Natural killer cell (primary cell): ENCODE results near the gene ELMO1. TPM values are rescaled to one million over a fixed set of nuclear protein-coding genes. Genes with fewer than 3 reads are reported as not detected.

Experiments
- ATAC-seq, 3 donors: fragments of 150-1000 bp in 2 of 3; fragments of 200-7000 bp in 1 of 3; cut with Tn5 transposase; 1 replicate in 1 of 3; 2 replicates in 2 of 3; pipeline ENCODE4 v1.10.0; 2021; ENCODE audit warnings: mild to moderate bottlenecking in 2 of 3, moderate library complexity in 2 of 3
- DNase-seq, 2 donors: peaks; one replicate each; pipeline versions ENCODE4 v3.0.0 to v3.0.0-alpha.2; 2013 to 2021; ENCODE audit warnings: mixed read lengths in 1 of 2
- H3K27ac ChIP-seq: one replicate; pipeline ENCODE4 v1.5.1; 2013; ENCODE audit warnings: mild to moderate bottlenecking, low read length
- H3K27me3 ChIP-seq: one replicate; pipeline ENCODE4 v1.6.1; 2013; ENCODE audit warnings: low read length; ENCODE audit not compliant: control insufficient read depth, insufficient read depth
- H3K36me3 ChIP-seq: one replicate; pipeline ENCODE4 v1.6.1; 2013; ENCODE audit warnings: low read length; ENCODE audit not compliant: control insufficient read depth, insufficient read depth
- H3K4me1 ChIP-seq: one replicate; pipeline ENCODE4 v1.6.1; 2013; ENCODE audit warnings: low read length; ENCODE audit not compliant: control insufficient read depth, insufficient read depth
- H3K4me3 ChIP-seq: one replicate; pipeline ENCODE4 v1.5.1; 2013; ENCODE audit warnings: low read length
- H3K9me3 ChIP-seq: one replicate; pipeline ENCODE4 v1.6.1; 2013; ENCODE audit warnings: low read length; ENCODE audit not compliant: control insufficient read depth, insufficient read depth
- H3K27ac Mint-ChIP-seq, 2 donors: one replicate each; pipeline ENCODE4 v1.8.0; 2022; ENCODE audit warnings: mild to moderate bottlenecking in 2 of 2, mixed read lengths in 2 of 2, moderate library complexity in 1 of 2
- H3K27me3 Mint-ChIP-seq, 2 donors: one replicate each; pipeline ENCODE4 v1.8.0; 2022; ENCODE audit warnings: low read depth in 2 of 2, mixed read lengths in 2 of 2
- H3K36me3 Mint-ChIP-seq: one replicate; pipeline ENCODE4 v1.8.0; 2022; ENCODE audit warnings: mixed read lengths
- H3K4me1 Mint-ChIP-seq, 2 donors: one replicate each; pipeline ENCODE4 v1.8.0; 2022; ENCODE audit warnings: mixed read lengths in 2 of 2
- H3K4me3 Mint-ChIP-seq: one replicate; pipeline ENCODE4 v1.8.0; 2022; ENCODE audit warnings: mild to moderate bottlenecking, moderate library complexity, mixed read lengths
- H3K9me3 Mint-ChIP-seq, 2 donors: one replicate each; pipeline ENCODE4 v1.8.0; 2022; ENCODE audit warnings: mixed read lengths in 2 of 2
- WGBS: methylation state at CpG from one replicate; pipeline ENCODE4 v1.1.7; 2013; ENCODE audit warnings: missing lambda C conversion rate; ENCODE audit not compliant: insufficient coverage; 5-methylcytosine and 5-hydroxymethylcytosine counted together
- intact Hi-C: fragments of 100-400 bp; cut with micrococcal nuclease; formaldehyde crosslinking; loops from one replicate; pipeline ENCODE4 v1.14.2; 2022
- total RNA-seq, 4 donors: library from RNA; stranded (reverse); fragments of 120-200 nt in 1 of 4; gene quantifications; one replicate each; pipeline versions ENCODE4 v1.2.3 to v1.2.4, GENCODE V29; 2013 to 2022
- TF ChIP-seq, protein P1 (sequence below): fragments of 200-600 bp; IDR thresholded peaks from one replicate; pipeline ENCODE4 v1.8.0; 2022; ENCODE audit warnings: antibody characterized with exemption

ELMO1 gene
- total RNA-seq, 3 donors from 2014 or later (not counting 1 experiment from before 2014, with no cell fraction given) = 127 to 147 (median 130) TPM

DNA sequence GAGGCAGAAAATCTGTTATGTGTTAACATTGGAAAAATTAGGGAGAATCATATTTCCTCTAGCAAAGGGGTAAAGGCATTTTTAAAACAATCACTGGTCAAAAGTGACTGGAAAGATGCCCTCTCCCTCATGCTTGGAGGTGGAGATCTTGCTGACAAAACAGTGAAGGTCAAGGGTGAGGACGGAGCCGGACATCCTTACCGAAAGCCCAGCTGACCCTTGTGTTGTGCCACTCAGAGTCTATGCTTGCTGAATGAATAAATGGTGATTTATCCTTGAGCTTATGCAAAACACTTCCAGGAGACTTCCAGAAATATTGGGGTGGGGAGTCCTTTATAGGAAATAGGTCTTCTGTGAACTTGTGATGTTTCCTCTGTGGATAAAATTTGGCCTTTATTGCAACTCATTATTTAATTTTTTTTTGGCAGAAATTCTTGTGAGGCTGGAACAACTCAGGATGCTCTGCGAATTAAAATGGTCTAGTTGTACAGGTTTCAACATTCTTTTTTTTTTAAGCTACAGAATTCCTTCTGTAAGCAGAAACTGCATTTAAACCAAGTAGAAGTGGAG lies 28.3 kb upstream of the ELMO1 start:
- intact Hi-C loops = no loop called here
- Histone ChIP-seq H3K9me3 (no peaks in the 10 kb centered on the region), H3K27ac (no peak overlapping the region), H3K4me3 (no peak overlapping the region), H3K4me1 (no peaks in the 10 kb centered on the region), H3K27me3 (peaks cover 7% of the 10 kb centered on the region), H3K36me3 (no peaks in the 10 kb centered on the region)
- 99% methylated on average over 4 of the region's 4 CpGs for WGBS
- no peak overlapping the region for H3K4me3 Mint-ChIP-seq
- TF ChIP-seq, protein P1, sequence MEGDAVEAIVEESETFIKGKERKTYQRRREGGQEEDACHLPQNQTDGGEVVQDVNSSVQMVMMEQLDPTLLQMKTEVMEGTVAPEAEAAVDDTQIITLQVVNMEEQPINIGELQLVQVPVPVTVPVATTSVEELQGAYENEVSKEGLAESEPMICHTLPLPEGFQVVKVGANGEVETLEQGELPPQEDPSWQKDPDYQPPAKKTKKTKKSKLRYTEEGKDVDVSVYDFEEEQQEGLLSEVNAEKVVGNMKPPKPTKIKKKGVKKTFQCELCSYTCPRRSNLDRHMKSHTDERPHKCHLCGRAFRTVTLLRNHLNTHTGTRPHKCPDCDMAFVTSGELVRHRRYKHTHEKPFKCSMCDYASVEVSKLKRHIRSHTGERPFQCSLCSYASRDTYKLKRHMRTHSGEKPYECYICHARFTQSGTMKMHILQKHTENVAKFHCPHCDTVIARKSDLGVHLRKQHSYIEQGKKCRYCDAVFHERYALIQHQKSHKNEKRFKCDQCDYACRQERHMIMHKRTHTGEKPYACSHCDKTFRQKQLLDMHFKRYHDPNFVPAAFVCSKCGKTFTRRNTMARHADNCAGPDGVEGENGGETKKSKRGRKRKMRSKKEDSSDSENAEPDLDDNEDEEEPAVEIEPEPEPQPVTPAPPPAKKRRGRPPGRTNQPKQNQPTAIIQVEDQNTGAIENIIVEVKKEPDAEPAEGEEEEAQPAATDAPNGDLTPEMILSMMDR = no peak
- no peaks in the 10 kb centered on the region for H3K4me1 Mint-ChIP-seq
- no peak for DNase-seq
- H3K27me3 Mint-ChIP-seq = peaks cover 27 to 70% of the 10 kb centered on the region in 2 donors
- no peak overlapping the region for H3K27ac Mint-ChIP-seq
- H3K9me3 Mint-ChIP-seq = no peaks in the 10 kb centered on the region
- no peak for ATAC-seq
- H3K36me3 Mint-ChIP-seq = no peaks in the 10 kb centered on the region

DNA sequence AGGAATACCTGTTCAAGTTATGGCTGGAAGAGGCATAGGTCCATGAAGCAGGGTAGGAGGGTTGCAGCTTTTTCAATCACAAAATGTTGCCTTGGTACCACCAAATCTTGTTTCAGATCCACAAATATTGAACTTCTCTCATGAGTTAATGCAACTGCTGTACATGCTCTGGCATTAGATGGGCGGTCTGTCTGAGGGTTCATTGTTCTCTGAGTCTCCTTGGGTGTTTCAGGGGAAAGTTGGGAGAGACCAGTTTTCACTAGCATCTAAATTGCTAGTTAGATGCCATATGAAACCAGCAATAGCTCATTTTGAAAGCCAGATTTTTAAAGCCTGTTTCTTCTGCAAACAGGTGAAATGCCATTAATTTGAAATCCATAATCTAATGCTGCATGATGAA lies 27.8 kb upstream of the ELMO1 start:
- peaks cover 7% of the 10 kb centered on the region for H3K27me3 ChIP-seq
- WGBS = 80% methylated on average over 1 of the region's 1 CpG
- intact Hi-C loops = no loop called here
- DNase-seq (no peak), ATAC-seq (no peak)
- Mint-ChIP-seq H3K27me3 (peaks cover 25 to 64% of the 10 kb centered on the region in 2 donors), H3K9me3 (no peaks in the 10 kb centered on the region), H3K4me1 (no peaks in the 10 kb centered on the region), H3K4me3 (no peak overlapping the region), H3K36me3 (no peaks in the 10 kb centered on the region), H3K27ac (no peak overlapping the region)
- TF ChIP-seq, protein P1 = no peak
- no peak overlapping the region for H3K27ac ChIP-seq
- H3K36me3 ChIP-seq = no peaks in the 10 kb centered on the region
- H3K4me3 ChIP-seq = no peak overlapping the region
- H3K4me1 ChIP-seq = no peaks in the 10 kb centered on the region
- no peaks in the 10 kb centered on the region for H3K9me3 ChIP-seq

DNA sequence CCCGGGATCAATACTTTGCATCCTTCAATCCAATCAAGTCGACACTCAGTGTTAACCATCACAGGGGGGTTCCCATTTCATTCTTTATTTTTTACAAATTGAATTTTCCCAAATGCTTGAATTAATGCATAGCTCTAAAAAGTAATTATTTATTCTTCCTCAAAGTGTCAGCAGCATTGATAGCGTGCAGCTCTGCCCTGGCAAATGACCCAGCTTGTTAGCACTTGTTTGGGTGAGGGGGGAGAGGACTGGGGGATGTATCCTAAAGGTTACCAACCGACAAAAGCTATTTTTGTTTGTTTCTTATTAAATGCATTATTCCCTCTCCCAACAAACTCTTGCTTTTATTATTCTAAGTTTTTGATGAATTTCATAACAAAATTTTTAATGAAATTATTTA lies 27.0 kb upstream of the ELMO1 start:
- Mint-ChIP-seq H3K36me3 (no peaks in the 10 kb centered on the region), H3K9me3 (no peaks in the 10 kb centered on the region), H3K4me1 (no peaks in the 10 kb centered on the region), H3K27me3 (peaks cover 22 to 57% of the 10 kb centered on the region in 2 donors), H3K27ac (no peak overlapping the region), H3K4me3 (no peak overlapping the region)
- Histone ChIP-seq H3K27me3 (peaks cover 7% of the 10 kb centered on the region), H3K9me3 (no peaks in the 10 kb centered on the region), H3K36me3 (no peaks in the 10 kb centered on the region), H3K27ac (no peak overlapping the region), H3K4me1 (no peaks in the 10 kb centered on the region), H3K4me3 (no peak overlapping the region)
- intact Hi-C loops = no loop called here
- TF ChIP-seq, protein P1 = no peak
- DNase-seq = no peak
- no peak for ATAC-seq
- 73% methylated on average over 3 of the region's 4 CpGs for WGBS

DNA sequence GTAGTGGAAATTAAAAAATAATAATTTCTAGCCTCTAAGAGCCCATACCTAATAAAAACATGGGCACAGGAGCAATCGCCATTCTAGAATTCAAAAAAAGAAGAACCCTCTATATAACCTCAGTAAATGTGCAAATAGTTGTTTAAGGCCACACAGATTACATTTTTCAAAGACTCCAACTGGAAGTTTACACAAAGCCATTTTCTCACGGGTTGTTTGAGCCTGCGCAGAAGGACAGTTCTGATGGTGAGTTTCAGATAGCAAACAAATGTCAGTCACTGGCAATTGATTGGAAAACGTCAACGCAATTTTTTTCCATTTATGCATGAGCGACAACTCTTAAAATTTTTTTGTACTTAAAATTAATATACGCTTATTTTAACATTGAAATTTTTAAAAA lies 23.0 kb upstream of the ELMO1 start:
- Mint-ChIP-seq H3K27ac (no peak overlapping the region), H3K4me3 (no peak overlapping the region), H3K36me3 (no peaks in the 10 kb centered on the region), H3K4me1 (no peaks in the 10 kb centered on the region), H3K9me3 (no peaks in the 10 kb centered on the region), H3K27me3 (peaks cover 16 to 33% of the 10 kb centered on the region in 2 donors)
- intact Hi-C loops = no loop called here
- Histone ChIP-seq H3K4me3 (no peak overlapping the region), H3K4me1 (no peaks in the 10 kb centered on the region), H3K27me3 (peaks cover 7% of the 10 kb centered on the region), H3K27ac (no peak overlapping the region), H3K36me3 (no peaks in the 10 kb centered on the region), H3K9me3 (no peaks in the 10 kb centered on the region)
- no peak for ATAC-seq
- WGBS = 92% methylated on average over 5 of the region's 7 CpGs
- no peak for DNase-seq
- TF ChIP-seq, protein P1 = no peak
